Stimulated activated CD8-positive, alpha-beta memory T cell treated with anti-CD3 and anti-CD28 coated beads, Interleukin-15, amount 100 ng/mL, for 24 hours (primary cell): Measurements from ENCODE around the gene OSBPL10.

ENCODE experiments used
- DNase-seq: peaks from one replicate; pipeline ENCODE4 v3.0.0-alpha.2; 2020; ENCODE audit warnings: low read depth

OSBPL10 gene

GRCh38 chr3:31921837-31922236 lies 59.2 kb downstream of the OSBPL10 start:
- no peak for DNase-seq

- no peak for DNase-seq
Measured at GRCh38 chr3:31920310-31920709, 60.8 kb downstream of the OSBPL10 start.

DNA sequence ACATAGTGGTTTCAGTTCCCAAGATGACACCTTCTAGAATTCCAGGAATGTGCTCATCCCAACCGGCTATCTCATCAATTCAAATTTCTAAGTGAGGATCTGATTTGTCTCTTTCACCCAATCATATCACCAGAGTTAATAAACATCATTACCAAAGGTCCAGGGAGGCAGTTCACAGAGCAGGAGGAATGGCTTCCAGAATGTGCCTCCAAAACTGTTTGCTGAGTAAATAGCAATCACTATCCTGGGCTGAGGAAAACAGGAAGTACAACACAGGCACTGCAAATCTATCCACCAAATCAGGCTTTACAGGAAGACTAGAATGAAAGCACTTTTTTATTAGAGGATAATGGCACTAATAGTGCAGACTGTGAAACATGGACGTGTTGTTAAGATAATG lies 61.5 kb downstream of the OSBPL10 start:
- no peak for DNase-seq

DNA sequence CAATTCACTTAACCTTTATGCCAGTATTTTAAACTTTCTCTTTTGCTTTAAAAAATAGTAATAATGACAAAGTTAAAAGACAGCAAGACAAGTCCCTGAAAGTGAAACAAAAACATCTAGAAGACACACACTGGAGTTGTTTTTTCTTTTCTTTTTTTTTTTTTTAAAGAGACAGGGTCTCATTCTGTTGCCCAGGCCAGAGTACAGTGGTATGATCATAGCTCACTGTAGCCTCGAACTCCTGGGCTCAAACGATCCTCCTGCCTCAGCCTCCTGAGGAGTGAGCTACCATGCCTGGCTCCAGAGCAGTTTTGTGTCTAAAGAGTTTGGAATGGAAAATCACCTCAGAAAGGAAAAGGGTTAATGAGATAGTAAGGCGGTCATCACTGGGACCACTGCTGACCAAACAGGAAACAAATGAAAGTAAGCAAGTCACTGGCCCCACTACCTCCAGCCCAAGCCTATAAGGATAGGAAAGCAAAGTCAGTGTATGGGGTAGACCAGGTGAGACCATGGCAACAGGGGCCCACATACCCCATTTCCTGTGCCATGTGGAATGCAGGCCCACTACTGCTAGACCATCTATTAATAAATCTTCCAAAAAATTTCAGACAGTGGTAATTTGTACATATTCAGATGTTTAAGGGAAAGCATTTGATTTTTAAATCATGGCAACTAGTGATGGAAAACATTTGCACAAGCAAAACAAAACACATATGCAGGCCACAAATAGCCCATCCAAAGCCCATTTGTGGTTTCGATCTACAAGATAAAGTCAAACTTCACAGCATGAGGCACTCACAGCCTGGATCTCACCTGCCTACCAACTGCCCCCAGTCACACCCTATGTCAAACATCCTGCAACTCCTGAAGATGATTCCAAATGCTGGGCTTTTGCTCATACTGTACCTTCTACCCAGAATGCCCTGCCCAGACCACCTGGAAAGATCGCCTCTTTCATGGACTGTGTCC lies 62.6 kb downstream of the OSBPL10 start:
- no peak for DNase-seq

DNA sequence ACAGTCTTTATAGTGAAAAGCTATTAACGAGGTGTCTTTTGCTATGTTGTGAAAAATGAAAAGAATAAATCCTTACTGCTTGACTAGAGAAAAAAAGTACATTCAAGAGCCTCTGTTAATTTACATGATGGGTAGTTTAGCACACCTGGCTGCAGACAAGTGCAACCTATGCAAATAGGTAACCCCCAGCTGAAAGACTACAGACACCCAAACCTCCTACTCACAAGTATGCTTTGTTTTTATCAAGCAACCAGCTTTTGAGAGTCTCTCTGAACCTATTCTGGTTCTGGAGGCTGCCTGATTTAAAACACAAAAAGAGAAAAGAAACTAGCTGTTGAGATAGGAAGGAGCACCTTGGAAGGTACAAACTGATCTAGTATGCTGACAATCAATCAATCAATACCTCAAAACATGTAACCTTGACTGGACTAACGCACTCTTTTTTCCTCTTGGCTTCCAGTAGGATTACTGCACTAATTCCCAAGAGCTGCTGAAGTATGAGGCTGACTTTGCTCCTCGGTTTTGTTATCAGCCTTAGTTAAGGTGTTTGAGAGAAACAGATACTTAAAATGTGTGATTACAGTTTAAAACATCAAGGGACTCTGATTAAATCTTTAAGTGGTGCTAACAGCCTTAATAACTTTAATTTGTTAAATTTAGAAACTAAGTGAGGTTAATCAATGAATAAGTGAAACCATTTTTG lies 63.6 kb downstream of the OSBPL10 start:
- DNase-seq = no peak

GRCh38 chr3:31911643-31912042 lies 69.4 kb downstream of the OSBPL10 start:
- DNase-seq = no peak

DNA sequence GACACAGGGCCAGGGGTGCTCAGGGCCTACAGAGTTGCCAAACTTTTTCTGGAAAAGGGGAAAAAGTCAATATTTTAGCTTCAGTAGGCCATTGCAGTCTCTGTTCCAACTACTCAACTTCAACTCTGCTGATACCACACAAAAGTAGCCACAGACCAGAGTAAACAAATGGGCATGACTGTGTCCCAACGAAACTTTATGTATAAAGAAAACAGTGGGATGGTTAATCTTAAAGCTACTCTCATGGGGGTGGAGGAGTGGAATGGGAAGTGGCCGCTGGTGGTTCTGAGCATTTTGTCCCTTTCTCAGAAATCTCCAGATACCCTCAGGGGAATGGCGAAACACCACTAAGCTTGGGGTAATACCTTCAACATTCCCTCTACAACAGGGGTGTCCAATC lies 69.9 kb downstream of the OSBPL10 start:
- DNase-seq = no peak

- no peak for DNase-seq
Measured at GRCh38 chr3:31909455-31909854, 71.6 kb downstream of the OSBPL10 start.

- no peak for DNase-seq
Measured at GRCh38 chr3:31908391-31909097, 72.5 kb downstream of the OSBPL10 start.

- no peak for DNase-seq
Measured at GRCh38 chr3:31906182-31906581, 74.9 kb downstream of the OSBPL10 start.

DNA sequence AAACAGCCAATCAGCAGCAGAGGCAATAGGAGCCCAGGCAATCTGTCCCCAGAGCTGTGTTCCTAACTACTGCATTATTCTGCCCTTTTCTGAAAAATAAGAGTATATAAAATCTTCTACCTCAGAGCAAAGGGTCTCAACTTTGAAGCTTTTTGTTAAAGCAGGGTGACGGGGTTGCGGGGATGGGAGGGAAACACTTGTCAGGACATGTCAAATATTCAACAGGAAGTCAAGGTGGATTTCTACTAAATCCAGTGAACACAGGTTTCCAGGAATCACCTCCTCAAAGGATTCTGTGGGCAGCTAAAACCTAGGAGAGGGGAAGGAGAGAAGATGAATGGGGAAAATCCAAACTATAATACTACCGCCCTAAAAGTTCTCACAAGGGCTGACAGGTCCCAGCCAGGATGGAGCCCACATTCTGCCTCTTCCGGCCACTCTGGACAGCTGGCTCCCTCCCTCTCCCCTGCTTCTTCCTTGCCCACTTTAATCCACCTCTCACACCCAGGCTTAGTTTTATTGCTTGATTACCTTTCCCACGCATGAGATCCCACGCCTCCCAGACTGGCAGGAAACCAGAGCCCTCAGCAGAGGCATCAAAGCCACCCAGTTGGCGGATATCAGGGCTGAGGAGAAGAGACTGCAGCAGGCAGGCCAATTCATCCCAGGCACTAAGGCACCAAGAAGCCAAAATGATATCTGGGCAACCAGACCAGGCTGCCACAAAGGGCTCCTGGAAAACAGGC lies 77.2 kb downstream of the OSBPL10 start:
- no peak for DNase-seq

DNA sequence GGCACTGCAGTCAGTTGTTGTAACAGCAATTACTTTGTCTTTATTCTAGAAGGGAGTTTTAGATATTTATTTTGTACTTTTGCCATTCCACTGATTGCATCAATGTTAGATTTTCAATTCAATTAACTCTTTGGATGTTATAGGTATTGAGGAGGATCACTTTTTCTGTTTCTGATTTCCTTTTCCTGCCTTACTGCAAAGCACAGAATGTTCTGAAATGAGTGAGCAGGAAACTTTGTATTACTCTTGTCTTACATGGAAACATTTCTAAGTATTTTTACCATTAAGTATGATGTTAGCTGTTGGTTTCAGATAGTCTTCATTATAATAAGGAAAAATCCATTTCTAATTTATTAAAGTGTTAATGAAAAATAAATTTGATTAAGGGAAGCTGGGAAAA lies 80.5 kb downstream of the OSBPL10 start:
- no peak for DNase-seq

GRCh38 chr3:31896648-31897433 lies 84.2 kb downstream of the OSBPL10 start:
- no peak for DNase-seq

GRCh38 chr3:31896026-31896425 lies 85.0 kb downstream of the OSBPL10 start:
- no peak for DNase-seq

GRCh38 chr3:31895471-31895870 lies 85.6 kb downstream of the OSBPL10 start:
- no peak for DNase-seq

GRCh38 chr3:31892916-31893573 lies 88.0 kb downstream of the OSBPL10 start:
- no peak for DNase-seq

GRCh38 chr3:31892500-31892899 lies 88.6 kb downstream of the OSBPL10 start:
- DNase-seq = no peak

GRCh38 chr3:31891876-31892455 lies 89.1 kb downstream of the OSBPL10 start:
- no peak for DNase-seq

DNA sequence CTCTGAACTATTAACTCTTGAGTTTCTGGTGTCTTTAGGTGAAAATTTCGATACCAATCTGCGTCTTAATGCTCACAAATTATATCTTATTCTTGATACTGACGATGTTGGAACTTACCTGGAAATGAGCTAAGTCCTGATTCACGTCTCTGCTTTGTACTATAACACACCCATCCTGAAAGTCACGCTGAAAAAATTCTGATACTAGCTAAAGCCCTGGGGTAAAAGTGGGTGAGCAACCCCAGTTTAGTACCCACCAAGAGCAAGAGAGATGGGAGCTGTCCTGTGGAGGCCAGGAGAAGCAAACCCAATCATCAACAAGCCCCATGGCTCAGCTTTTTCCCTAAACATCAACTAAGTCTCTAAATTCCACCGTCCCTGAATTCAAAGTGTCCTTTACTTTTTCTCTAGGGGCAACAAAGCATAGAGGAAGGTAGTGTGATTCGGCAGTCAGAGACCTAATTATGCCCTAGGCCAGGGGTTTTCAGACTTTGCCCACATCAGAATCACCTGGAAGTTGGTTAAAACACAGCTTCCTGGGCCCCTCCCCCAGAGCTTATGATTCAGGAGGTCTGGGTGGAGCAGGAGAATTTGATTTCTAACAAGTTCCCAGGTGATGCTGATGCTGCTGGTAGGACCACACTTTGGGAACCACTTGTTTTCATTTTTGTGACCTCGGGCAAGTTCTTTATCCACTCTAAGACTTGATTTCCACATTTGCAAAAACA lies 90.2 kb downstream of the OSBPL10 start:
- no peak for DNase-seq
